ENCODE measurements around the gene JAK2. TPM values are rescaled to one million over a fixed set of nuclear protein-coding genes. Genes with fewer than 3 reads are reported as not detected.

The JAK2 gene
- total and polyA plus RNA-seq, 2 of the 4 experiments (the other 2 are of a cell fraction) = 2.3 to 6.1 TPM

DNA sequence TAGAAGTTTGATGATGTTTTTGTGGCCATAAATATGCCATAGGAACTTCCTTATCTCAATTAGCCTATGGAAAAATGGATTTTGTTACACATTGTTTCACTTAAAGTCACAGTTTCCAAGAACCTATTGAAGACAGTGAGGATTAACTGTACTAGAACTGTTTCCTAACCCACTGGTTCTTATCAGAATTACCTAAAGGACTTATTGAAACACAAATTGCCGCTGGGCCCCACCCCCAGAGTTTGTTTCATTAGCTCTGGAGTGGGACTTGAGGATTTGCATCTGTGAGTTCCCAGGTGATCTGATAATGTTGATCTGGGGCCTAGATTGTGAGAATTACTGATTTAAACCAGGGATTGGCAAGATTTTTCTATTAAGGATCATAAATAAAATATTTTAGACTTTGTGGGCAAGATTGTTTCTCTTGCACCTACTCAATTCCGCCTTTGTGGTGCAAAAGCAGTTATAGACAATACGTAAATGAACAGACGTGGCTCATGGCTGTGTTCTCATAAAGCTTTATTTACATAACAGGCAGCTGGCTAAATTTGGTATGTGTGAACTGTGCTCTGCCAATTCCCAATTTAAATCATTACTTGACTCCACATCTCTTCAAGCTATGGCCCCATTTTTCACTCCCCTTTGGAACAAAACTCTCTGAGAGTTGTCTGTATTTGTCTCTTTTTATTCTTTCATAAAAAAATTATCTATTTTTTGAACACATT, 9.3 kb downstream of the JAK2 start:
- in situ Hi-C loops (cut with MboI; ENCODE audit: low sequenced_read_pairs) = no loop called here
- Histone ChIP-seq H2BK15ac (ENCODE audit: low read depth, low read length) (no peak overlapping the region), H3K14ac (replicated peaks; ENCODE audit: low read depth, low read length) (no peak overlapping the region), H2BK5ac (ENCODE audit: low read depth, low read length, poor library complexity, severe bottlenecking) (no peak overlapping the region), H3K4ac (ENCODE audit: low read depth, low read length) (no peak overlapping the region), H3K36me3 (ENCODE audit: control insufficient read depth, insufficient read depth, low read length) (peaks cover 10% of the 10 kb centered on the region), H3K4me1 (ENCODE audit: control insufficient read depth, insufficient read depth, low read length) (no peaks in the 10 kb centered on the region), H2AK5ac (ENCODE audit: low read depth, low read length) (no peak overlapping the region), H3K9me1 (ENCODE audit: insufficient read depth, low read length) (no peaks in the 10 kb centered on the region), H2AFZ (replicated peaks; ENCODE audit: low read length, poor library complexity) (no peak overlapping the region), H3K79me1 (ENCODE audit: low read depth in 1 of 2, low read length in 2 of 2) (peaks cover 26 to 42% of the 10 kb centered on the region in 2 experiments), H3K9ac (ENCODE audit: low read depth, low read length) (no peak overlapping the region), H3K4me2 (ENCODE audit: low read depth, low read length) (no peak overlapping the region), H4K91ac (ENCODE audit: insufficient read depth, low read depth, low read length) (no peak overlapping the region), H2AK9ac (replicated peaks; ENCODE audit: low read depth, low read length, poor library complexity) (no peak overlapping the region), H2BK120ac (ENCODE audit: low read depth, low read length) (no peak overlapping the region), H3K9me3 (ENCODE audit: control insufficient read depth, insufficient read depth, low read length) (peaks cover 6% of the 10 kb centered on the region), H3K4me3 (ENCODE audit: insufficient read depth, low read depth, low read length) (no peak overlapping the region), H3K56ac (ENCODE audit: extremely low read depth, insufficient read depth, low read length) (no peak overlapping the region), H3K23ac (ENCODE audit: low read depth, low read length) (no peak overlapping the region), H3K18ac (ENCODE audit: low read depth, low read length) (no peak overlapping the region), H2BK20ac (ENCODE audit: low read depth, low read length) (no peak overlapping the region), H3K27ac (ENCODE audit: insufficient read depth, low read length) (no peak overlapping the region), H3K27me3 (ENCODE audit: control insufficient read depth, insufficient read depth, low read length) (no peaks in the 10 kb centered on the region), H4K8ac (ENCODE audit: low read depth in 2 of 2, low read length in 2 of 2) (no peak overlapping the region), H4K20me1 (ENCODE audit: insufficient read depth, low read length) (no peaks in the 10 kb centered on the region), H4K5ac (ENCODE audit: low read depth, low read length) (no peak overlapping the region)
- DNase-seq (no peak), ATAC-seq (ENCODE audit: low read depth) (no peak)
- POLR2A ChIA-PET (ENCODE audit: unreplicated experiment) = interaction anchor here (0.6 to 0.7 kb wide), 2 partner anchors 152 to 447 kb away, joined by 3 read pairs; no protein-coding TSS in a partner anchor
- no peak for TF ChIP-seq CEBPB (IDR thresholded peaks at IDR 0.05; ENCODE audit: low read depth, low read length)
- no peak for TF ChIP-seq SMC3 (IDR thresholded peaks at IDR 0.05; ENCODE audit: low read depth, low read length)
- TF ChIP-seq RAD21 (IDR thresholded peaks at IDR 0.05; ENCODE audit: low read length) = no peak
- no peak for TF ChIP-seq MAZ (IDR thresholded peaks at IDR 0.05; ENCODE audit: borderline replicate concordance, low read depth, low read length)
- no peak for TF ChIP-seq RCOR1 (IDR thresholded peaks at IDR 0.05; ENCODE audit: insufficient replicate concordance, low read length)
- TF ChIP-seq POLR2A (IDR thresholded peaks at IDR 0.05; ENCODE audit: low read depth, low read length) = no peak
- TF ChIP-seq, protein P1, sequence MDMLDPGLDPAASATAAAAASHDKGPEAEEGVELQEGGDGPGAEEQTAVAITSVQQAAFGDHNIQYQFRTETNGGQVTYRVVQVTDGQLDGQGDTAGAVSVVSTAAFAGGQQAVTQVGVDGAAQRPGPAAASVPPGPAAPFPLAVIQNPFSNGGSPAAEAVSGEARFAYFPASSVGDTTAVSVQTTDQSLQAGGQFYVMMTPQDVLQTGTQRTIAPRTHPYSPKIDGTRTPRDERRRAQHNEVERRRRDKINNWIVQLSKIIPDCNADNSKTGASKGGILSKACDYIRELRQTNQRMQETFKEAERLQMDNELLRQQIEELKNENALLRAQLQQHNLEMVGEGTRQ (IDR thresholded peaks at IDR 0.05; ENCODE audit: low read depth, low read length) = no peak
- TF ChIP-seq MXI1 (IDR thresholded peaks at IDR 0.05; ENCODE audit: borderline replicate concordance, low read depth, low read length) = no peak
- TF ChIP-seq RFX5 (IDR thresholded peaks at IDR 0.05; ENCODE audit: low read depth, low read length) = no peak
- TF ChIP-seq, protein P2, sequence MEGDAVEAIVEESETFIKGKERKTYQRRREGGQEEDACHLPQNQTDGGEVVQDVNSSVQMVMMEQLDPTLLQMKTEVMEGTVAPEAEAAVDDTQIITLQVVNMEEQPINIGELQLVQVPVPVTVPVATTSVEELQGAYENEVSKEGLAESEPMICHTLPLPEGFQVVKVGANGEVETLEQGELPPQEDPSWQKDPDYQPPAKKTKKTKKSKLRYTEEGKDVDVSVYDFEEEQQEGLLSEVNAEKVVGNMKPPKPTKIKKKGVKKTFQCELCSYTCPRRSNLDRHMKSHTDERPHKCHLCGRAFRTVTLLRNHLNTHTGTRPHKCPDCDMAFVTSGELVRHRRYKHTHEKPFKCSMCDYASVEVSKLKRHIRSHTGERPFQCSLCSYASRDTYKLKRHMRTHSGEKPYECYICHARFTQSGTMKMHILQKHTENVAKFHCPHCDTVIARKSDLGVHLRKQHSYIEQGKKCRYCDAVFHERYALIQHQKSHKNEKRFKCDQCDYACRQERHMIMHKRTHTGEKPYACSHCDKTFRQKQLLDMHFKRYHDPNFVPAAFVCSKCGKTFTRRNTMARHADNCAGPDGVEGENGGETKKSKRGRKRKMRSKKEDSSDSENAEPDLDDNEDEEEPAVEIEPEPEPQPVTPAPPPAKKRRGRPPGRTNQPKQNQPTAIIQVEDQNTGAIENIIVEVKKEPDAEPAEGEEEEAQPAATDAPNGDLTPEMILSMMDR (conservative IDR thresholded peaks at IDR 0.05; ENCODE audit: low read depth, low read length) = no peak
- no peak for TF ChIP-seq NFE2L2 (IDR thresholded peaks at IDR 0.05; ENCODE audit: low read depth, low read length)
- TF ChIP-seq CHD1 (IDR thresholded peaks at IDR 0.05; ENCODE audit: low read depth, low read length) = no peak
- TF ChIP-seq MAFK (IDR thresholded peaks at IDR 0.05; ENCODE audit: low read depth, low read length) = no peak
- TF ChIP-seq BHLHE40 (IDR thresholded peaks at IDR 0.05; ENCODE audit: low read depth, low read length) = no peak
- intact Hi-C loops (cut with micrococcal nuclease) = no loop called here
- CTCF ChIA-PET = no interaction called here
- dilution Hi-C loops (cut with HindIII; ENCODE audit: low sequenced_read_pairs, unreplicated experiment) = no loop called here
- no TSS peak for BruUV-seq (replicated peaks)
- WGBS, 2 experiments (ENCODE audit: extremely low coverage in 2 of 2, insufficient read length in 1 of 2) = no CpG with 5 or more reads among the region's 4 CpGs
